Endothelial cell of umbilical vein (primary cell): ENCODE data around the gene CHMP1A.

Source experiments
- CTCF ChIP-seq, 2 donors: IDR thresholded peaks; 1 replicate in 1 of 2; 2 replicates in 1 of 2; pipeline ENCODE4 v1.5.1; 2011; ENCODE audit warnings: low read length in 2 of 2, mild to moderate bottlenecking in 2 of 2, moderate library complexity in 2 of 2, control low read depth in 1 of 2, inconsistent platforms in 1 of 2, low read depth in 1 of 2; ENCODE audit not compliant: insufficient read depth in 1 of 2; ENCODE audit errors: extremely low read depth in 1 of 2
- EZH2 ChIP-seq: IDR thresholded peaks from 2 replicates; pipeline ENCODE4 v1.6.1; 2012; ENCODE audit warnings: borderline replicate concordance, low read depth, mild to moderate bottlenecking, moderate library complexity, low read length, inconsistent platforms; ENCODE audit not compliant: severe bottlenecking
- FOS ChIP-seq: IDR thresholded peaks from 2 replicates; pipeline ENCODE4 v1.6.1; 2011; ENCODE audit warnings: mild to moderate bottlenecking, low read length, moderate library complexity, borderline replicate concordance; ENCODE audit not compliant: insufficient read depth
- JUN ChIP-seq: IDR thresholded peaks from 2 replicates; pipeline ENCODE4 v1.6.1; 2011; ENCODE audit warnings: borderline replicate concordance, low read depth; ENCODE audit not compliant: insufficient read length, insufficient read depth
- MAX ChIP-seq: IDR thresholded peaks from 2 replicates; pipeline ENCODE4 v1.6.1; 2011; ENCODE audit not compliant: insufficient read depth, insufficient read length
- MYC ChIP-seq: IDR thresholded peaks from one replicate; pipeline ENCODE4 v1.6.1; 2011; ENCODE audit warnings: mild to moderate bottlenecking, low read depth, low read length
- POLR2A ChIP-seq: IDR thresholded peaks from 2 replicates; pipeline ENCODE4 v1.6.1; 2012; ENCODE audit warnings: low read depth, mild to moderate bottlenecking, control low read depth, low read length
- POLR2AphosphoS5 ChIP-seq: IDR thresholded peaks from 2 replicates; pipeline ENCODE4 v1.6.1; 2012; ENCODE audit warnings: low read depth, mild to moderate bottlenecking, control low read depth, low read length, moderate library complexity; ENCODE audit not compliant: insufficient read depth

GRCh38 chr16:89656435-89657121 lies 930 bp downstream of the CHMP1A start:
- TF ChIP-seq CTCF (IDR thresholded peaks at IDR 0.05; ENCODE audit: extremely low read depth in 1 of 2, insufficient read depth in 1 of 2, low read depth in 1 of 2, low read length in 2 of 2) (no peak), POLR2A (no peak), EZH2 (no peak), POLR2AphosphoS5 (no peak), FOS (no peak), MAX (no peak), MYC (no peak), JUN (no peak)
